Measurements from ENCODE around the gene DPEP1.
"Not testable (repeated sequence)": the region's sequence is repeated elsewhere in the genome, so short reads cannot be mapped to it uniquely, and the experiment has no call there.

The DPEP1 gene

GRCh38 chr16:89660146-89660545 lies 46.7 kb downstream of the DPEP1 start:
- Mint-ChIP-seq H3K4me1 (peaks cover 30% of the 10 kb centered on the region), H3K27ac (no peak overlapping the region), H3K4me3 (no peak overlapping the region), H3K9me3 (no peaks in the 10 kb centered on the region), H3K27me3 (no peaks in the 10 kb centered on the region), H3K36me3 (peaks cover 44% of the 10 kb centered on the region)
- no peak for ATAC-seq

DNA sequence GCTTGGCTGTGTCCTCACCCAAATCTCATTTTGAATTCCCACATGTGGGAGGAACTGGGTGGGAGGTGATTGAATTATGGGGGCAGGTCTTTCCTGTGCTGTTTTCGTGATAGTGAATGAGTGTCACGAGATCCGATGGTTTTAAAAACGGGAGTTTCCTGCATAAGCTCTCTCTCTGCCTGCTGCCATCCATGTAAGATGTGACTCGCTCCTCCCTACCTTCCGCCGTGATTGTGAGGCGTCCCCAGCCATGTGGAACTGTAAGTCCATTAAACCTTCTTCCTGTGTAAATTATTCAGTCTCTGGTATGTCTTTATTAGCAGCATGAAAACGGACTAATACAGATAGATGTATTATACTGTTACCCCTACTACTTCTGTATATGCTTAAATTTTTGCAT lies 47.8 kb downstream of the DPEP1 start:
- Mint-ChIP-seq H3K27me3 (no peaks in the 10 kb centered on the region), H3K27ac (no peak overlapping the region), H3K36me3 (peaks cover 46% of the 10 kb centered on the region), H3K9me3 (peaks cover under 1% of the 10 kb centered on the region), H3K4me1 (peaks cover 19% of the 10 kb centered on the region), H3K4me3 (no peak overlapping the region)
- no peak for ATAC-seq

- not testable (repeated sequence) for H3K4me1 Mint-ChIP-seq, H3K27ac Mint-ChIP-seq, ATAC-seq, H3K9me3 Mint-ChIP-seq, H3K27me3 Mint-ChIP-seq, H3K4me3 Mint-ChIP-seq
- H3K36me3 Mint-ChIP-seq = peaks cover 52% of the 10 kb centered on the region
These were observed 50.8 kb downstream of the DPEP1 start for GRCh38 chr16:89664238-89664637.

- not testable (repeated sequence) for H3K27ac Mint-ChIP-seq, H3K4me1 Mint-ChIP-seq, ATAC-seq, H3K4me3 Mint-ChIP-seq, H3K9me3 Mint-ChIP-seq, H3K27me3 Mint-ChIP-seq
- H3K36me3 Mint-ChIP-seq = peaks cover 32% of the 10 kb centered on the region
These were observed 53.6 kb downstream of the DPEP1 start for GRCh38 chr16:89667000-89667399.

DNA sequence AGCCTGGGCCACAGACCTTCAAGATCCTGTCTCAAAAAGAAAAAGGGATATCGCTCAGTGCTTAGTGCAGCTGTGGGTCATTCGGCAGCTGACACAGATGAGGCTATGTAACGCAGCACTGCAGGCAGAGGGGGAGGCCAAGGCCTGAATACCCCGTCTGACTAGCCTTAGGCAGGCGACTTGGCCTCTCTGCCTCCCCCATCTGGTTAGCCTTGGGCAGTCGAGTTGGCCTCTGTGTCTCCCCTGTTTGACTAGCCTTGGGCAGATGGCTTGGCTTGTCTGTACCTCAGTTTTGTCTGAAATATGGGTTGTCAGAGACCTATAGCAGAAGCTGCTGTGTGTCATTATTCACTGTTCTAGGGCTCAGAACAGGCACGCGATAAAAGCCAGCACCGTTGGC lies 54.2 kb downstream of the DPEP1 start:
- ATAC-seq = no peak
- Mint-ChIP-seq H3K27ac (no peak overlapping the region), H3K4me3 (no peak overlapping the region), H3K27me3 (no peaks in the 10 kb centered on the region), H3K9me3 (peaks cover 7% of the 10 kb centered on the region), H3K36me3 (peaks cover 25% of the 10 kb centered on the region), H3K4me1 (no peaks in the 10 kb centered on the region)

GRCh38 chr16:89668790-89669158 lies 55.3 kb downstream of the DPEP1 start:
- no peak for ATAC-seq
- H3K27me3 Mint-ChIP-seq = no peaks in the 10 kb centered on the region
- no peak overlapping the region for H3K27ac Mint-ChIP-seq
- peaks cover 14% of the 10 kb centered on the region for H3K36me3 Mint-ChIP-seq
- peaks cover 7% of the 10 kb centered on the region for H3K9me3 Mint-ChIP-seq
- H3K4me3 Mint-ChIP-seq = no peak overlapping the region
- H3K4me1 Mint-ChIP-seq = no peaks in the 10 kb centered on the region

- no peak for ATAC-seq
These were observed 56.3 kb downstream of the DPEP1 start for GRCh38 chr16:89669755-89670154.

GRCh38 chr16:89670496-89671431 lies 57.3 kb downstream of the DPEP1 start:
- Mint-ChIP-seq H3K4me1 (no peaks in the 10 kb centered on the region), H3K9me3 (peaks cover 7% of the 10 kb centered on the region), H3K36me3 (peaks cover 8% of the 10 kb centered on the region), H3K27me3 (no peaks in the 10 kb centered on the region), H3K4me3 (no peak overlapping the region), H3K27ac (no peak overlapping the region)
- no peak for ATAC-seq

More at GRCh38 chr16:89669755-89670154, 56.3 kb downstream of the DPEP1 start:
- Mint-ChIP-seq H3K4me1 (no peaks in the 10 kb centered on the region), H3K27me3 (no peaks in the 10 kb centered on the region), H3K36me3 (peaks cover 8% of the 10 kb centered on the region), H3K9me3 (peaks cover 7% of the 10 kb centered on the region), H3K27ac (no peak overlapping the region), H3K4me3 (no peak overlapping the region)

DNA sequence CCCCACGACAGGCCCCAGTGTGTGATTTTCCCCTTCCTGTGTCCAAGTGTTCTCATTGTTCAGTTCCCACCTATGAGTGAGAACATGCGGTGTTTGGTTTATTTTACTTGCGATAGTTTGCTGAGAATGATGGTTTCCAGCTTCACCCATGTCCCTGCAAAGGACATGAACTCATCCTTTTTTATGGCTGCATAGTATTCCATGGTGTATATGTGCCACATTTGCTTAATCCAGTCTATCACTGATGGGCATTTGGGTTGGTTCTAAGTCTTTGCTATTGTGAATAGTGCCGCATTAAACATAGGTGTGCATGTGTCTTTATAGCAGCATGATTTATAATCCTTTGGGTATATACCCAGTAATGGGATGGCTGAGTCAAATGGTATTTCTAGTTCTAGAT lies 58.1 kb downstream of the DPEP1 start:
- H3K27me3 Mint-ChIP-seq, H3K27ac Mint-ChIP-seq, H3K9me3 Mint-ChIP-seq, ATAC-seq, H3K4me1 Mint-ChIP-seq, H3K4me3 Mint-ChIP-seq, H3K36me3 Mint-ChIP-seq: not testable (repeated sequence)

DNA sequence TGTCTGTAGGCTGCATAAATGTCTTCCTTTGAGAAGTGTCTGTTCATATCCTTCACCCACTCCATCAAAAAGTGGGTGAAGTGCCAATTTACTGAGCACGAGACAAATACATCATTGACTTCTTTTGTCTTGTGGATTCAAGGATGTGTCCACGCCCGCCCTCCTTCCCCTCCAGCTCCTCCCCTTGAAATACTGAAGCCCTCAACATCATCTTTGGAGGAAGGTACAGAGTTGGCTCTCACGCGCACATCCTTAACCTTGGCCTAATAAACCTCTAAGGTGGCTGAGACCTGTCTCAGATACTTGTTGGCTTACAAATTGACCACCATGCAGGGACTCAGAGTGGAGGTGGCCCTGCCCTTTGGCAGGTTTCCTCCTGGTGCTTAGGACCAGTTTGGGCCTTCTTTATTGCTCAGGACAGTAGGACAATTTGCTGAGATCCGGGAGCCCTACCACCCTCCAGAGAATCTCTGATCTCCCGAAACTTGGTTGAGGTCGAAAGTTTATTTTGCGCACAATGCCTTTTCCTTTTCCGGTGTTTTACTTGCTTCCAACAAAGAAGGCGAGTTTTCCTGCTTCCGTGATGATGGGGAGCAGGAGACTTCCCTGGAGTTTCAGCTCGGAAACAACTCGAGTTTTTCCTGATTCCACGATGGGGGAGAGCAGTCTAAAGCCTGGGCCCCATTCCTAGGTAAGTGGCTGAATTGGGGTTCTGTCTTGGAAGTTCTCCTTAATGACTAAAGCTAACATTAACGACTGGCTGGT lies 58.9 kb downstream of the DPEP1 start:
- H3K27ac Mint-ChIP-seq = no peak overlapping the region
- H3K4me3 Mint-ChIP-seq = no peak overlapping the region
- no peaks in the 10 kb centered on the region for H3K27me3 Mint-ChIP-seq
- H3K9me3 Mint-ChIP-seq = no peaks in the 10 kb centered on the region
- no peak for ATAC-seq
- no peaks in the 10 kb centered on the region for H3K36me3 Mint-ChIP-seq
- H3K4me1 Mint-ChIP-seq = no peaks in the 10 kb centered on the region

DNA sequence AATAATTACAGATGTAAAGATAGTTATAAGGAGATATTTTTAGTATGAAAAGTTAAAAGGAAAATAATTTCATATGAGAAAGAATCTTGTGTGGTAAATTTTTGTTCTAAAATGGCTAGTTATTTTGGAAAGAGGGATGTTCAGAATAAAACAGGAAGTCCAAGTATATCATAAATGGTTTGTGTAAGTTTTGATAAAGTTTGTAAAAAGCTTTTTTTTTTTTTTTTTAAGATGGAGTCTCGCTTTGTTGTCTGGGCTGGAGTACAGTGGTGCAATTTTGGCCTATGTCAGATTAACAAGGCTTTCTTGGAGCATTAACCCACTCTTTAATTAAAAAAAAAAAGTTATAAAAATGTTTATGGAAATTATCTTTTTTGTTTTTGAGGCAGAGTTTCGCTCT lies 64.8 kb downstream of the DPEP1 start:
- no peak overlapping the region for H3K27ac Mint-ChIP-seq
- peaks cover 7% of the 10 kb centered on the region for H3K36me3 Mint-ChIP-seq
- no peak overlapping the region for H3K4me3 Mint-ChIP-seq
- H3K27me3 Mint-ChIP-seq = no peaks in the 10 kb centered on the region
- no peaks in the 10 kb centered on the region for H3K4me1 Mint-ChIP-seq
- ATAC-seq = no peak
- no peaks in the 10 kb centered on the region for H3K9me3 Mint-ChIP-seq

DNA sequence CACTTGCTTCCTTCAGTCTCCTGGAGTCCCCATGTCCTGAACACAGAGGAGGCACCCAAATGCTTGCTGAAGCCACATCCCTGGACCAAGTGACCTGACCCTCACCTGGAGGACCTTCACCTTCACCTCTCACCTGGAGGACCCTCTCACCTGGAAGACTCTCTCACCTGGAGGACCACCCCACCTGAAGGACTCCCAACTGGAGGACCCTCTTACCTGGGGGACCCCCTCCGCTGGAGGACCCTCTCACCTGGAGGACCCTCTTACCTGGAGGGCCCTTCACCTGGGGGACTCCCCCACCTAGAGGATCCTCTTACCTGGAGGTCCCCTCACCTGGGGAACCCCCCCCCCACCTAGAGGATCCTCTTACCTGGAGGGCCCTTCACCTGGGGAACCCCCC lies 72.5 kb downstream of the DPEP1 start:
- no peaks in the 10 kb centered on the region for H3K9me3 Mint-ChIP-seq
- no peak overlapping the region for H3K27ac Mint-ChIP-seq
- H3K4me1 Mint-ChIP-seq = peaks cover 26% of the 10 kb centered on the region
- H3K36me3 Mint-ChIP-seq = peaks cover 27% of the 10 kb centered on the region
- H3K27me3 Mint-ChIP-seq = no peaks in the 10 kb centered on the region
- peak; percentile 25 for ATAC-seq
- peak overlapping the region; percentile 4 for H3K4me3 Mint-ChIP-seq

DNA sequence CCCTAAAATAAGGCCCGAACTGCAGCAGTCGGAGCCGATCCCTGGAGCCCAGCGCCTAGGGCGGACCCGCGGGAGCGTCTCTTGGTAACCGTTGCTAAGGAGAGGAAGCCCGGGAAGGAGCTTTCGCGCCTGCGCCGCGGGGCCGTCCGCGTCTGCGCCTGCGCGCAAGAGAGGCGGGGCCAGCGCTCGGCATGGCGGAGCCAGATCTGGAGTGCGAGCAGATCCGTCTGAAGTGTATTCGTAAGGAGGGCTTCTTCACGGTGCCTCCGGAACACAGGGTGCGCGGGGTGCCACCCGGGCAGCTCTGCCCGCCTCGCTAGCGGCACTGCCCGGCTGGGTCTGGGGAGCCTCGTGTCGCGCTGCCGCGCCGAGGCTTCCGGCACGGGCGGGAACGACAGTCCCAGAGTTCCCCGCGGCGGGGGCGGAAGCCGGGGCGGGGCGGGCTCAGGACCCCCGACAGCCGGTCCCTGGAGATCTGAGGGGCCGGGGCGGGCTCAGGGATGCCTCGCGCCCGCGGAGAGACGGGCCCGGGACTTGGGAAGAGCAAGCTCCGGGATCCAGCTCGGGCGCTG lies 73.2 kb downstream of the DPEP1 start, which contains the start of gene CDK10:
Gene CDK10, plus strand, starts transcription at position 170 of the 572 bp plus-strand sequence. Its CDS starts 22 bp downstream, at position 192.
- no peaks in the 10 kb centered on the region for H3K9me3 Mint-ChIP-seq
- peak within 1 kb of the TSS; percentile 95 for H3K4me3 Mint-ChIP-seq
- H3K4me1 Mint-ChIP-seq = peaks cover 26% of the 10 kb centered on the region
- H3K36me3 Mint-ChIP-seq = peaks cover 30% of the 10 kb centered on the region
- H3K27ac Mint-ChIP-seq = peak within 1 kb of the TSS; percentile 81
- peak; percentile 92 for ATAC-seq
- no peaks in the 10 kb centered on the region for H3K27me3 Mint-ChIP-seq

DNA sequence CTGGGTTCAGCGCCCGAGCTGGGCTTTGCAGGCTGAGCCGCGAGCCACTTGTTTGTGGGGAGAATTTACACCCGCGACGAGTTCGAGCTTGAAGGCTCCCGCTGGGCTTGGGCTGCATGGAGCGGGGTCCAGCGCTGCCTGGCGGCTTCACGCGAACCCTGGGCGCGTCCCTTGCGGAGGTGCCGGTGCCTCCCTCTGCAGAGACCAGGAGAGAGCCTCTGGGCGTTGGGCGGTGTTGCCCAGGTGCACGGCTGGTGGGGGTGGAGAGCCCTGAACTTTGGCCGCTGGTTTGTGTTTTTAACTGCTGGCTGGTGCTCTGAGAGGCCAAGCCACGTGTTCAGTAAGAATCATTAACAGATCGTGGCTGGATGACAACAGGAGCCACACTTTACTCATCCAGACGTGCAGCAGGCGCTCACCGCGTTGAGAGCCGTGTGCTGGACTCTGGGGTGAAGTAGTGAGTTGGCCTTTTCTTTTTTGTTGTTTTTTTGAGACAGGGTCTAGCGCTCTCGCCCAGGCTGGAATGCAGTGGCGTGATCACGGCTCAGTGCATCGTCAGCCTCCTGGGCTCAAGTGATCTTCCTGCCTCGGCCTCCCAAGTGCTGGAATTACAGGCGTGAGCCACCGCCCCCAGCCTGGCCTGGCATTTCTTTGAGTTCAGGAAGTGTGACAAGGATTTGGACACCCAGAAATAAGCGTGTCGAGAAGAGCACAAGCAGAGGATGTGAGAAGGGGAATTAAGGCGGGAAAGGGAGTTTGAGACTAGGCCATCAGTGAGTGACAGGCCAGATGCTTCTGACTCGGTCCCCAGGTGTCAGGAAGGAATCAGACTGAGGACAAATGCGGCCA lies 73.9 kb downstream of the DPEP1 start:
- peak; percentile 73 for ATAC-seq
- Mint-ChIP-seq H3K9me3 (no peaks in the 10 kb centered on the region), H3K27me3 (no peaks in the 10 kb centered on the region), H3K36me3 (peaks cover 28% of the 10 kb centered on the region), H3K4me1 (peaks cover 26% of the 10 kb centered on the region), H3K27ac (peak overlapping the region; percentile 81), H3K4me3 (peak overlapping the region; percentile 95)
